SU-DHL-6 (cell line): ENCODE data around the gene GNG4.

Source experiments
- EZH2phosphoT487 ChIP-seq: fragments of 200-600 bp; sonication (generic), shearing (Covaris generic); conservative IDR thresholded peaks from 2 replicates; pipeline ENCODE4 v1.6.1; 2018; ENCODE audit warnings: mild to moderate bottlenecking, antibody characterized with exemption, low read length, moderate library complexity, mixed read lengths
- TF ChIP-seq, protein P1 (sequence below): fragments of 200-600 bp; sonication (generic); IDR thresholded peaks from one replicate; pipeline ENCODE4 v1.5.1; 2017; ENCODE audit warnings: antibody characterized with exemption, mild to moderate bottlenecking, low read length, moderate library complexity; ENCODE audit not compliant: insufficient read depth, poor library complexity, severe bottlenecking

DNA sequence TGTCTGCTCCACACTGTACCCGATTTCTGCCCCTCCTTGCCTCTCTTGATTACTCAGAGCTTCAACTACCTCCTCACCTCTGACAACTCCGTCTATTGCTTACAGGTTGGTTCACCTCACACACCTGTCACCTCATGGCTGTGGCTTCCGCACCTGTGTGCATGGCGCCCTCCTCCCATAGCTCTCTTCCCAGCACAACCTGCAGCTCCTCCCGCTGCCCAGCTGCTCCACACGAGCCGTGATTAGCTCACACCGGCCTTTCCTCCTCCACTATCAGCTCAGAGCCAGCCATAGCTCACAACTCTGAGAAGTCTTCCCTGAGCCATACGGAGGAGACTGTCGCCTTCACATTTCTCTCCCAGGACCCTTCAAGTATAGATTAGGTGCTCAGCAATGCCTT lies 67.5 kb downstream of the GNG4 start:
- TF ChIP-seq, protein P1, sequence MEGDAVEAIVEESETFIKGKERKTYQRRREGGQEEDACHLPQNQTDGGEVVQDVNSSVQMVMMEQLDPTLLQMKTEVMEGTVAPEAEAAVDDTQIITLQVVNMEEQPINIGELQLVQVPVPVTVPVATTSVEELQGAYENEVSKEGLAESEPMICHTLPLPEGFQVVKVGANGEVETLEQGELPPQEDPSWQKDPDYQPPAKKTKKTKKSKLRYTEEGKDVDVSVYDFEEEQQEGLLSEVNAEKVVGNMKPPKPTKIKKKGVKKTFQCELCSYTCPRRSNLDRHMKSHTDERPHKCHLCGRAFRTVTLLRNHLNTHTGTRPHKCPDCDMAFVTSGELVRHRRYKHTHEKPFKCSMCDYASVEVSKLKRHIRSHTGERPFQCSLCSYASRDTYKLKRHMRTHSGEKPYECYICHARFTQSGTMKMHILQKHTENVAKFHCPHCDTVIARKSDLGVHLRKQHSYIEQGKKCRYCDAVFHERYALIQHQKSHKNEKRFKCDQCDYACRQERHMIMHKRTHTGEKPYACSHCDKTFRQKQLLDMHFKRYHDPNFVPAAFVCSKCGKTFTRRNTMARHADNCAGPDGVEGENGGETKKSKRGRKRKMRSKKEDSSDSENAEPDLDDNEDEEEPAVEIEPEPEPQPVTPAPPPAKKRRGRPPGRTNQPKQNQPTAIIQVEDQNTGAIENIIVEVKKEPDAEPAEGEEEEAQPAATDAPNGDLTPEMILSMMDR = no peak
- no peak for TF ChIP-seq EZH2phosphoT487
